Esophagus muscularis mucosa (tissue), 4 donors: ENCODE data around the gene STOX2. TPM values are rescaled to one million over a fixed set of nuclear protein-coding genes. Genes with fewer than 3 reads are reported as not detected.

Experiments
- DNase-seq: peaks from one replicate; pipeline ENCODE4 v3.0.0-alpha.2; 2017; ENCODE audit errors: extremely low spot score
- H3K27ac ChIP-seq, 4 donors: fragments of 200-600 bp; sonication (generic); replicated peaks in 1 of 4; 1 replicate in 3 of 4; 2 replicates in 1 of 4; pipeline ENCODE4 v1.5.1; 2016 to 2019; ENCODE audit warnings: mild to moderate bottlenecking in 1 of 4
- H3K27me3 ChIP-seq, 4 donors: fragments of 200-600 bp; sonication (generic); one replicate each; pipeline versions ENCODE4 v1.5.1 to v1.6.0; 2016 to 2019
- H3K36me3 ChIP-seq, 4 donors: fragments of 200-600 bp; sonication (generic); one replicate each; pipeline ENCODE4 v1.5.1; 2016 to 2019
- H3K4me1 ChIP-seq, 4 donors: fragments of 200-600 bp; sonication (generic); one replicate each; pipeline ENCODE4 v1.5.1; 2016 to 2019
- H3K4me3 ChIP-seq, 4 donors: fragments of 200-600 bp; sonication (generic); 1 replicate in 2 of 4; 2 replicates in 2 of 4; pipeline ENCODE4 v1.5.1; 2016 to 2019; ENCODE audit warnings: mild to moderate bottlenecking in 4 of 4, moderate library complexity in 1 of 4
- H3K9me3 ChIP-seq, 4 donors: fragments of 200-600 bp; sonication (generic); 1 replicate in 3 of 4; 2 replicates in 1 of 4; pipeline ENCODE4 v1.5.1; 2016 to 2019
- CTCF ChIP-seq, 3 experiments: fragments of 200-600 bp in 2 of 3; fragments of 450-650 bp in 1 of 3; sonication (generic) in 2 of 3; IDR thresholded peaks; one replicate each; pipeline ENCODE4 v1.5.1; 2017 to 2019; ENCODE audit warnings: antibody characterized with exemption in 3 of 3, mild to moderate bottlenecking in 2 of 3, moderate library complexity in 1 of 3
- EP300 ChIP-seq: sonication (generic); formaldehyde crosslinking; IDR thresholded peaks from one replicate; pipeline ENCODE4 v1.6.1; 2017; ENCODE audit warnings: antibody characterized with exemption
- POLR2A ChIP-seq: fragments of 450-650 bp; IDR thresholded peaks from one replicate; pipeline ENCODE4 v1.6.1; 2017; ENCODE audit warnings: antibody characterized with exemption, moderate library complexity, mild to moderate bottlenecking, low read depth
- POLR2AphosphoS5 ChIP-seq, 2 donors: sonication (generic); formaldehyde crosslinking; IDR thresholded peaks; one replicate each; pipeline ENCODE4 v1.6.1; 2017; ENCODE audit warnings: antibody characterized with exemption in 2 of 2
- WGBS: methylation state at CpG from one replicate; pipeline ENCODE4 v1.1.5; 2018; 5-methylcytosine and 5-hydroxymethylcytosine counted together
- intact Hi-C: fragments of 100-400 bp; cut with DNase I; formaldehyde crosslinking; loops from one replicate; pipeline ENCODE4 v1.15.1; 2023
- total RNA-seq, 4 donors: library from RNA; depleted of rRNA; stranded (reverse); fragments of >200 nt; gene quantifications; one replicate each; pipeline versions ENCODE4 v1.1.0 to v1.2.1, GENCODE V29; 2016

The STOX2 gene
- total RNA-seq, 4 donors from 2014 or later = 7.0 to 11.7 (median 10.5) TPM

- Histone ChIP-seq H3K27me3 (no peaks in the 10 kb centered on the region), H3K27ac (peak overlapping the region in 3 of 4 donors; percentile 60 to 78 (median 72)), H3K4me3 (no peak overlapping the region), H3K9me3 (no peaks in the 10 kb centered on the region), H3K4me1 (peaks cover 10 to 19% (median 15%) of the 10 kb centered on the region in 4 donors), H3K36me3 (no peaks in the 10 kb centered on the region)
- no peak for TF ChIP-seq POLR2A
- no peak for TF ChIP-seq POLR2AphosphoS5 (IDR thresholded peaks at IDR 0.05)
- no peak for TF ChIP-seq CTCF (IDR thresholded peaks at IDR 0.05)
- no peak for TF ChIP-seq EP300
- peak; percentile 68 for DNase-seq
- WGBS = 88% methylated on average over 9 of the region's 10 CpGs
- intact Hi-C loops = no loop called here
Observed at GRCh38 chr4:183875251-183875825, 29.8 kb upstream of the STOX2 start.

GRCh38 chr4:183876268-183876934 lies 28.7 kb upstream of the STOX2 start:
- intact Hi-C loops = no loop called here
- H3K27me3 ChIP-seq = no peaks in the 10 kb centered on the region
- peak overlapping the region; percentile 60 to 78 (median 66) for H3K27ac ChIP-seq
- H3K4me1 ChIP-seq = peaks cover 10 to 19% (median 15%) of the 10 kb centered on the region in 4 donors
- H3K36me3 ChIP-seq = no peaks in the 10 kb centered on the region
- H3K4me3 ChIP-seq = peak overlapping the region; percentile 47 to 53 (median 51)
- 36% methylated on average over 6 of the region's 18 CpGs for WGBS
- H3K9me3 ChIP-seq = no peaks in the 10 kb centered on the region
- peak; percentile 84 for DNase-seq
- peak in 1 of 2 donors; percentile 15 for TF ChIP-seq POLR2AphosphoS5 (IDR thresholded peaks at IDR 0.05)
- TF ChIP-seq POLR2A = no peak
- no peak for TF ChIP-seq CTCF (IDR thresholded peaks at IDR 0.05)
- TF ChIP-seq EP300 = no peak

GRCh38 chr4:183878251-183878970 lies 26.7 kb upstream of the STOX2 start:
- no peak for DNase-seq
- TF ChIP-seq POLR2AphosphoS5 (IDR thresholded peaks at IDR 0.05) (no peak), POLR2A (no peak), CTCF (IDR thresholded peaks at IDR 0.05) (no peak), EP300 (no peak)
- H3K9me3 ChIP-seq = no peaks in the 10 kb centered on the region
- no peak overlapping the region for H3K27ac ChIP-seq
- H3K36me3 ChIP-seq = no peaks in the 10 kb centered on the region
- H3K4me3 ChIP-seq = no peak overlapping the region
- peaks cover 10 to 19% (median 15%) of the 10 kb centered on the region in 4 donors for H3K4me1 ChIP-seq
- H3K27me3 ChIP-seq = no peaks in the 10 kb centered on the region
- intact Hi-C loops = no loop called here
- WGBS = 86% methylated on average over 4 of the region's 4 CpGs

- DNase-seq = no peak
- TF ChIP-seq POLR2A (no peak), POLR2AphosphoS5 (IDR thresholded peaks at IDR 0.05) (no peak)
Observed at GRCh38 chr4:183885205-183885720, 19.8 kb upstream of the STOX2 start.

GRCh38 chr4:183887351-183887750 lies 17.8 kb upstream of the STOX2 start:
- Histone ChIP-seq H3K36me3 (no peaks in the 10 kb centered on the region), H3K27me3 (no peaks in the 10 kb centered on the region), H3K9me3 (no peaks in the 10 kb centered on the region), H3K4me1 (no peaks in the 10 kb centered on the region), H3K27ac (no peak overlapping the region), H3K4me3 (no peak overlapping the region)
- WGBS = 88% methylated on average over 4 of the region's 4 CpGs
- TF ChIP-seq POLR2A (no peak), POLR2AphosphoS5 (IDR thresholded peaks at IDR 0.05) (no peak)
- no peak for DNase-seq
- intact Hi-C loops = no loop called here

More at GRCh38 chr4:183885205-183885720, 19.8 kb upstream of the STOX2 start:
- Histone ChIP-seq H3K4me3 (no peak overlapping the region), H3K36me3 (no peaks in the 10 kb centered on the region), H3K9me3 (no peaks in the 10 kb centered on the region), H3K27me3 (no peaks in the 10 kb centered on the region), H3K27ac (no peak overlapping the region), H3K4me1 (no peaks in the 10 kb centered on the region)
- intact Hi-C loops = no loop called here
- WGBS = 88% methylated on average over 7 of the region's 7 CpGs
